HG02610 (cell line): ENCODE results near the gene AUTS2.

ENCODE experiments used
- ATAC-seq: cut with Tn5 transposase; IDR thresholded peaks from one replicate; pipeline ENCODE4 v1.9.1; 2021; ENCODE audit warnings: mild to moderate bottlenecking, moderate library complexity; ENCODE audit not compliant: unreplicated experiment

The AUTS2 gene

GRCh38 chr7:70384891-70385290 lies 786.6 kb downstream of the AUTS2 start:
- no peak for ATAC-seq

GRCh38 chr7:70387217-70387616 lies 788.9 kb downstream of the AUTS2 start:
- ATAC-seq, result no peak

- ATAC-seq, result no peak
Measured at GRCh38 chr7:70389531-70390151, 791.4 kb downstream of the AUTS2 start.

DNA sequence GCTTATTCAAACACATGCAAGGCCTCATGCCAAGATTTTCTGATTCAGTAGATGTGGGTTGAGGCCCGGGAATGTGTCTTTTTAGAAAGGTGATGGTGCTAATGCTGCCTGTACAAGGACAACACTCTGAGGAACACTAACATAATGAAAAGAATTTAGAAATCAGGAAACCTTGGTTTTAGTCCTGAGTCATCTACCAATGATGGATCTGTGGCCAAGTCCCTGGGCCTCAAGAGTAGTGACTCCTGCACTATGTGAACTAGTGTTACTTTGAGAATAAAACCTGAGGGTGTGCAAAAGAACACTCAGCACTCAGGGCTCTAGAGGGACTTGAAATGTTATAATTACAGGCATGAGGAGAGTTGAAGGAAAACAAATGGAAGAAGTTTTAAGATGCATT lies 792.0 kb downstream of the AUTS2 start:
- ATAC-seq, result no peak

GRCh38 chr7:70392256-70392876 lies 794.1 kb downstream of the AUTS2 start:
- ATAC-seq, result no peak

GRCh38 chr7:70392877-70393435 lies 794.7 kb downstream of the AUTS2 start:
- no peak for ATAC-seq

DNA sequence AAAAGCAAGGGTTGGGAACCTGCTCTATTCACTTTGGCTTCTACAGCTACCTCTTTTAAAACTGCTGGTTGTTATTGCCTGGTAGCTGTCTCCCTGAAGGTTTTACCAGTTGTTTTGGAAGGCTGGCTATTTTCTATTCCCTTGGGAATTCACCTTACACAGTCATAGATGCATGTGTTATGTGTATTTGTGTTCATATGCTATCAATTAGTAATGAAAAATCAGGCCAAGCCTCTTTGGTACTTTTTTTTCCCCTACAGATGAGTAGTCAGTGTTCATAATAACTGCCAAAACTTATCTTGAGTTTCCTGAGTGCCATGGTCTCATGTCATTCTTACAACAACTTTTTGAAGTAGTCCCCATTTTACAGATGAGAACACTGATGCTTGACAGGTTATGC lies 795.7 kb downstream of the AUTS2 start:
- no peak for ATAC-seq

- ATAC-seq, result no peak
Measured at GRCh38 chr7:70400829-70401380, 802.6 kb downstream of the AUTS2 start.

DNA sequence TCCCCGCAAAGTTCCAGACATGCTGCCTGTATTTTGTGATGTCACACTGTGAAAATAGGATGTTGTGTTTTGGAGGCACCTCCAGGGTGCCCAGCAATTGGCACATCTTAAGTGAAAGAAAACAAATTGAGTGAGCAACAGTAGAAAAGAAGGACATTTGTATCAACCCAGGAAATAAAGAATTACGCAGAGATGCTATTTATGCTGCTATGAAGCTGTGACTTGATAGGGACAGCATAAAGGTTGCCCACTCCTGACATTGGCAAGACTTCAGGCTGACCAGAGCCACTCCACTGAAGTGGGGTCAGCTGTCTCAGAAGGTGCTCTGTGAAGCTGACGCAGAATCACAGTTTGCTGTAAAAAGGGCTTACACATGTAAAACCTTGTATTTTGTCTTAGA lies 803.8 kb downstream of the AUTS2 start:
- ATAC-seq, result no peak

GRCh38 chr7:70405241-70405640 lies 807.0 kb downstream of the AUTS2 start:
- ATAC-seq, result no peak

DNA sequence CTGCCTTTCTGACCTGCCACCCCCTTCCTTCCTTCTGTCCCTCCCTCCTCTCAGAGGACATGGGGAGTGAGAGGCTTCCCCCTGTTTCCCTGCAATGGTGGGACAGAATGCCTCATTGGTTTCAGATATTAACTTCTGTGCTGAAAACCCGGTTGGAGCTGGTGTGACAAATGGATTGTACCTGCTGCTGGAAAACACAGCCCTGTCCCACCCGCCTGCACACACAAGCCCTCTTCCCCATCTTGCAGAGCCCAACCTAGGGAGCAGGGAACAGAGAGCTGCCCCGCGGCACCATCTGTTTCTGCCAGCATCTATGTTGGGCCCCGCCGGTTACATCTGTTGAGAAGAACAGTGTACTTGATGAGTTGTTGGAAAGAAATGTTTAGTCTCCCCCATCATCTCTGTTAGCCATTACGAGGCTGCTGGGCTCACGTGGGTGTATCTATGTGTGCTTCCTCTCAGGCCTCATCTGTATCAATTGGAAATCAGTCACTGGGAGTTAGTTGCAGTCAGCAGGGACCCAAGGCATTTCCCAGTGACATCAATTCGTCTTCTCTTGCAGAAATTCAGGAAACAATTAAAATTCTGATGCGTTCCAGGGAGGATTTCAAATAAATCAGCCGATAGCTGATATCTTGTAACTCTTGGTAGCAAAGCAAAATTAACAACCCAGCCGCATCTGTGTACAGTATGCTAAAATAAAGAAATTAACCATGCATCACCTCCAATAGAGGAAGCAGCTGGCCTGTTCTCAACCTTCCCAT lies 808.1 kb downstream of the AUTS2 start:
- no peak for ATAC-seq

GRCh38 chr7:70406950-70407209 lies 808.6 kb downstream of the AUTS2 start:
- ATAC-seq, result no peak

DNA sequence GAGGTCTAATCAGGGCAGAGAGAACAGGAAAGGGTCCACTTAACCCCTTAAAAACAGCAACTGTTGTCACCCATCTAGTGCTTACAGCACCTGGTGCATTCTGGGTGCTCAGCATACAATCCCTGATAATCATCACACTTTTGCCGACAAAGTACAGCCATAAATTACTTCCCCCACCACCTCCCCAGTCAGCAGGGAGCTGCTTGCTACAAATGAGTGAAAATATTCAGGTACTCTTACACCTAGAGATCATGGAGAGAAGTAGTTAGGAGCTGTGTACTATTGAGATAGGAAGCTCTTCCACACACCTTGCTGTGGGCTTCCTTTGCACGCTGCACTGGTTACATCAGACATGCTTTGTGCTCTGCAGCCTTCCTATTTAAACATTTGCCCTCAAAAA lies 810.2 kb downstream of the AUTS2 start:
- ATAC-seq, result peak; percentile 42

GRCh38 chr7:70408891-70409290 lies 810.6 kb downstream of the AUTS2 start:
- ATAC-seq, result no peak

- peak; percentile 68 for ATAC-seq
Measured at GRCh38 chr7:70410134-70410750, 812.0 kb downstream of the AUTS2 start.

DNA sequence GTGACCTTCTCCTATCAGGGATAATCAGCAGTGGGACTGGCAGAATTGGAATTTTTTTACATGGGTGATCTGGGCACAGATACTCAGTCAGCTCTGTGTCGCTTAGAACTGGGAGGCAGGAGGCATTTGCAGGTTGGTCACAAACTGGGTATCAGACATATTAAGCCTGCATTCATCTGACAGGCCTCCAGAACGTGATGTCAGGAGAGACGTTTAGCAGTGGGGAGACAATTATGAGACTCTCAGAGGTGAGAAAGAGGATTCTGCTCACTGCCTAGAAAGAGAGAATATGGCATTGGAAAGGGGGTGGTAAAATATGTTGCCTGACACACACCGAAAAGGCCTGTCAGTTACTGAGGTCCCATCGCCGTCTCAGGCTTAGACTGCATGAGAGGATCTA lies 816.1 kb downstream of the AUTS2 start:
- no peak for ATAC-seq

DNA sequence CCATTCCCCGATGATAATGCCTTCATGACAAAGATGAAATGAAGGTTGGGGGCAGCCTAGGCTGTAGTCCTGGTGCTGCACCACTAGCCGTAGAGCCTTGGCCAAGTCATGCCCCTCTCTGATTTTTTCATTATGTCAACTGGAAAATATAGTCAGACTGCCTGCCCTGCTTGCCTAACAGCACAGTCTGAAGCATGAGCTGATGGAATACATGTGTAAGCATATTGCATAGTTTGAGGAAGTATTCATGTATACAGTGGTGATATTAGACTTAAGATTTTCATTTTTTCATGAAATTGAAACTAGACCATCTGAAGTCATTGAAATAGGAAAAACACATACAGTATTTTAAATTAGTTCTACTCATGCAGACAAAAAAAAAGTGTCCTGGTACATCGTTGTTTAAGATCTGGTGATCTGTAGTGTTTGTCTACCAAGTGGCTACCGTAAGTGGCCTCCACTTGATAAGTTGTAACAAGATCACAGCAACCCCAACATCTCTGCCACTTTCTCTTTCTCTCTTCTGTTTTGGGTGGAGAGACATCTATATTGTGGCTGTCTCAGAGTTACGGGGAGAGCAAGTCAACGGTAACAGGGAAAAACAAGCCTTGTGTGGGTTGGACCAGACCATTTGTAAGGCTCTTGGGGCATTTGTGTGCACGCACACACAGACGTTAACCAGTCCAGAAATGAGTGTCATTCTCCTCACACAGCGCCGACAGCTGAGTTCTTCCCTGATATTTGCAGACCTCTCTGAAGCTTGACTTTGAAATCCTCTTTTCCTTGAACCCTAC lies 817.1 kb downstream of the AUTS2 start:
- peak; percentile 62 for ATAC-seq

- no peak for ATAC-seq
Measured at GRCh38 chr7:70416347-70416985, 818.2 kb downstream of the AUTS2 start.

DNA sequence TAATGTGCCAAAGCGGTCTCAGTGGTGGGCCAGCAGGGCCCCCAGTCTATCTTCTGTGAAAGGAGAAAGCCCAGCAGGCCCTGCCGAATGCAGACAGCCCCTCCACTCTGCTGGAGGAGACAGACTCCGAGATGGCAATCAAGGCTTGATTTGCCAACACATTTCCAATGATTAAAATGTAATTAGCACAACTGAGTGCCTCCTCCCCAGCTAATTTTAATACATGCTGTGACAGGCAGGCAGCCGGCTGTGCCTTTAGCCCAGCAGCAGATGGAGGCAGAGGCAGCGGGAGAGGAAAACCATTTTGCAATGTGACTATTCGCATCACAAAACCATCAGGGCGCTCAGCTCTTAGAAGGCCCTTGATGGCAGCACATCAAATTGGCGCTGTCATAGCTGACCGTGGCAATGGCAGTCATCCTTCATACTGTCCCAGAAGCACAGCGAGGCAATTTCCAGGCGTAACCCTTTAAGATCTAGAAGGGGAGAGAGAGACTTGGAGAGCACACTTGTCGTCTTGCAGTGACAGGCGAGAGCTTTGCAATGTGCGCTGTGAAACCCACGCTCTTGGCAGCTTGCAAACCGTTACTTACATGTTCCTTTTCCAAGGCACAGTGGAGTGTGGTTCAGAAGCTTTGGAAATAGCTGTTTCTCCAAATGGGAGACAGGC lies 818.8 kb downstream of the AUTS2 start:
- no peak for ATAC-seq
